GM18951 (cell line): Measurements from ENCODE around the gene PLPPR4.

Experiments used
- POLR2A ChIP-seq: IDR thresholded peaks from 4 replicates; pipeline ENCODE4 v1.6.1; 2011; ENCODE audit warnings: mild to moderate bottlenecking; ENCODE audit not compliant: insufficient read length, insufficient read depth; ENCODE audit errors: extremely low read depth
- in situ Hi-C: fragments of 300-500 bp; cut with MboI; formaldehyde crosslinking; loops from one replicate; pipeline ENCODE4 v1.12.0; 2022; ENCODE audit warnings: low sequenced_read_pairs, mixed read lengths, inconsistent platforms; ENCODE audit not compliant: unreplicated experiment

PLPPR4 gene

GRCh38 chr1:99264201-99265021 is at the start of gene PLPPR4:
Gene PLPPR4 (plus strand): TSS chr1:99264492. CDS start chr1:99264594, 102 bp downstream.
- TF ChIP-seq POLR2A: no peak
- in situ Hi-C loops: no loop called here

GRCh38 chr1:99216956-99217355 is 47.3 kb upstream of the PLPPR4 start:
- in situ Hi-C loops: no loop called here
- TF ChIP-seq POLR2A: no peak

GRCh38 chr1:99217599-99217998 is 46.7 kb upstream of the PLPPR4 start:
- TF ChIP-seq POLR2A: no peak
- in situ Hi-C loops: no loop called here

GRCh38 chr1:99218572-99218971 is 45.7 kb upstream of the PLPPR4 start:
- in situ Hi-C loops: no loop called here
- TF ChIP-seq POLR2A: no peak

- no peak for TF ChIP-seq POLR2A
- in situ Hi-C loops: no loop called here
Measured at GRCh38 chr1:99218999-99219398, 45.3 kb upstream of the PLPPR4 start.

- in situ Hi-C loops: no loop called here
- no peak for TF ChIP-seq POLR2A
Measured at GRCh38 chr1:99227056-99227897, 37.0 kb upstream of the PLPPR4 start.

- in situ Hi-C loops: no loop called here
- no peak for TF ChIP-seq POLR2A
Measured at GRCh38 chr1:99228153-99228552, 36.1 kb upstream of the PLPPR4 start.

GRCh38 chr1:99229122-99229521 is 35.2 kb upstream of the PLPPR4 start:
- in situ Hi-C loops: no loop called here

GRCh38 chr1:99230695-99231094 is 33.6 kb upstream of the PLPPR4 start:
- TF ChIP-seq POLR2A: no peak
- in situ Hi-C loops: no loop called here

More at GRCh38 chr1:99229122-99229521, 35.2 kb upstream of the PLPPR4 start:
- TF ChIP-seq POLR2A: no peak

GRCh38 chr1:99232172-99232571 is 32.1 kb upstream of the PLPPR4 start:
- in situ Hi-C loops: no loop called here
- no peak for TF ChIP-seq POLR2A

GRCh38 chr1:99233446-99233845 is 30.8 kb upstream of the PLPPR4 start:
- no peak for TF ChIP-seq POLR2A
- in situ Hi-C loops: no loop called here

- no peak for TF ChIP-seq POLR2A
- in situ Hi-C loops: no loop called here
Measured at GRCh38 chr1:99236756-99237155, 27.5 kb upstream of the PLPPR4 start.

GRCh38 chr1:99239690-99240089 is 24.6 kb upstream of the PLPPR4 start:
- in situ Hi-C loops: no loop called here
- TF ChIP-seq POLR2A: no peak

GRCh38 chr1:99240621-99241020 is 23.7 kb upstream of the PLPPR4 start:
- TF ChIP-seq POLR2A: no peak
- in situ Hi-C loops: no loop called here

- in situ Hi-C loops: no loop called here
- TF ChIP-seq POLR2A: no peak
Measured at GRCh38 chr1:99246152-99246551, 18.1 kb upstream of the PLPPR4 start.
